Measurements from ENCODE around the gene CABP4. TPM values are rescaled to one million over a fixed set of nuclear protein-coding genes. Genes with fewer than 3 reads are reported as not detected.
A peak's percentile ranks its signal among the peaks of the same experiment; 100 is the strongest.

The CABP4 gene
- total RNA-seq, 1 experiment from 2014 or later: not detected

GRCh38 chr11:67491276-67492068 is 36.3 kb downstream of the CABP4 start:
- Histone ChIP-seq H3K36me3 (ENCODE audit: control insufficient read depth, insufficient read depth, low read length) (peaks cover 12% of the 10 kb centered on the region), H3K9me3 (no peaks in the 10 kb centered on the region), H3K4me3 (ENCODE audit: low read depth, low read length) (no peak overlapping the region), H3K4me1 (0 out of 2 replicates have a peak, but pooled peaks cover 5% of the 10 kb centered on the region), H3K27me3 (replicated peaks; ENCODE audit: control insufficient read depth, insufficient read depth, low read length) (no peaks in the 10 kb centered on the region)
- no TSS peak for BruUV-seq (replicated peaks)
- POLR2A ChIA-PET: no interaction called here
- intact Hi-C loops (cut with micrococcal nuclease; ENCODE audit: unreplicated experiment): no loop called here
- no peak overlapping the region for H3K4me3 Mint-ChIP-seq (ENCODE audit: unreplicated experiment)
- H3K27ac Mint-ChIP-seq (ENCODE audit: unreplicated experiment): no peak overlapping the region
- no peaks in the 10 kb centered on the region for H3K9me3 Mint-ChIP-seq (ENCODE audit: unreplicated experiment)
- H3K4me1 Mint-ChIP-seq (ENCODE audit: low read depth, unreplicated experiment): peaks cover 6% of the 10 kb centered on the region
- no peaks in the 10 kb centered on the region for H3K27me3 Mint-ChIP-seq (ENCODE audit: insufficient read depth, unreplicated experiment)
- no peak for TF ChIP-seq CTCF (IDR thresholded peaks at IDR 0.05; ENCODE audit: insufficient read depth in 1 of 2, low read depth in 1 of 2, low read length in 1 of 2, severe bottlenecking in 1 of 2, unreplicated experiment in 1 of 2)
- no peak for DNase-seq
- CTCF ChIA-PET: interaction anchor here (0.5 to 1.1 kb wide), 4 partner anchors 90 to 851 kb away, joined by 3 to 9 read pairs (median 5); partner anchors contain the start of genes PPP1CA and RAD9A
- peaks cover 70% of the 10 kb centered on the region for H3K36me3 Mint-ChIP-seq (ENCODE audit: insufficient read depth, unreplicated experiment)

DNA sequence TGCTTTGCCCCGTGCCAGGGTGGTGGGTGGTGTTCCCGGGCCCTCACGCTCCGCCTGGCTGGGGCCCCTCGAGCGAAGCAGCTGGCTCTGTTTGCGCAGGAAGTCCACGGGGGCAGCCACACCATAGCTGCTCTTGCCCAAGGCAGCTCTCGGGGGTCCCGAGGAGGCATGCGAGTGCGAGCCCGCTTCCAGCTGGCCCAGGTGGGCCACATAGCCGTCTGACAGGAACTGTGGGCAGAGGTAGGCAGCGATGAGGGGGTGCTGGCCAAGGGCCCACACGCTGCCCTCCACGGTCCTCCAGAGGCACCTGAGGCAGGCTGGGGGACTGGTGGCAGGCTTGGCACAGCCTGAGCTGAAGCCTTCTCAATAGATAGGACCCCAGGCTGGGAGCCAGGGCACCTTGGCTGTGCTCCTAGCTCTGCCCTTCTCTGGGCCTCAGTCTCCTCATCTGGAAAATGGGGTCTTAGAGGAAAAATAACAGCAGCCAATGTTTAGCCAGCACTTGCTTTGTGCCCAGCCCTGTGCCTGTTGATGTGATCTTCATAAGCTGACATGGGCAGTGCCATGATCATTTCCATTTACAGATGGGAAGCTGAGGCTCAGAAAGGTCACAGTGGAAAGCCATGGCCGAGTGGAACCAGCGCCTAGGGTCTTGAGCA is 37.0 kb downstream of the CABP4 start:
- Mint-ChIP-seq H3K36me3 (ENCODE audit: insufficient read depth, unreplicated experiment) (peaks cover 77% of the 10 kb centered on the region), H3K27me3 (ENCODE audit: insufficient read depth, unreplicated experiment) (no peaks in the 10 kb centered on the region), H3K27ac (ENCODE audit: unreplicated experiment) (no peak overlapping the region), H3K4me3 (ENCODE audit: unreplicated experiment) (no peak overlapping the region), H3K9me3 (ENCODE audit: unreplicated experiment) (no peaks in the 10 kb centered on the region), H3K4me1 (ENCODE audit: low read depth, unreplicated experiment) (peaks cover 6% of the 10 kb centered on the region)
- intact Hi-C loops (cut with micrococcal nuclease; ENCODE audit: unreplicated experiment): no loop called here
- no peak for DNase-seq
- H3K4me3 ChIP-seq (ENCODE audit: low read depth, low read length): no peak overlapping the region
- ChIA-PET POLR2A (interaction anchor here (1.2 kb wide), 1 partner anchor 72 kb away, joined by 6 read pairs; no protein-coding TSS in a partner anchor), CTCF (no interaction called here)
- no peaks in the 10 kb centered on the region for H3K27me3 ChIP-seq (replicated peaks; ENCODE audit: control insufficient read depth, insufficient read depth, low read length)
- no peaks in the 10 kb centered on the region for H3K9me3 ChIP-seq
- TF ChIP-seq CTCF (IDR thresholded peaks at IDR 0.05; ENCODE audit: insufficient read depth in 1 of 2, low read depth in 1 of 2, low read length in 1 of 2, severe bottlenecking in 1 of 2, unreplicated experiment in 1 of 2): no peak
- peaks cover 13% of the 10 kb centered on the region for H3K36me3 ChIP-seq (ENCODE audit: control insufficient read depth, insufficient read depth, low read length)
- H3K4me1 ChIP-seq: 0 out of 2 replicates have a peak, but pooled peaks cover 5% of the 10 kb centered on the region
- BruUV-seq (replicated peaks): no TSS peak

- H3K27ac Mint-ChIP-seq (ENCODE audit: unreplicated experiment): no peak overlapping the region
- Histone ChIP-seq H3K4me3 (ENCODE audit: low read depth, low read length) (no peak overlapping the region), H3K27me3 (replicated peaks; ENCODE audit: control insufficient read depth, insufficient read depth, low read length) (no peaks in the 10 kb centered on the region), H3K36me3 (ENCODE audit: control insufficient read depth, insufficient read depth, low read length) (peaks cover 12% of the 10 kb centered on the region), H3K9me3 (no peaks in the 10 kb centered on the region), H3K4me1 (0 out of 2 replicates have a peak, but pooled peaks cover 5% of the 10 kb centered on the region)
- BruUV-seq (replicated peaks): no TSS peak
- H3K36me3 Mint-ChIP-seq (ENCODE audit: insufficient read depth, unreplicated experiment): peaks cover 79% of the 10 kb centered on the region
- DNase-seq: peak in 1 of 2 experiments; percentile 54
- CTCF ChIA-PET: no interaction called here
- H3K9me3 Mint-ChIP-seq (ENCODE audit: unreplicated experiment): no peaks in the 10 kb centered on the region
- peaks cover 6% of the 10 kb centered on the region for H3K4me1 Mint-ChIP-seq (ENCODE audit: low read depth, unreplicated experiment)
- POLR2A ChIA-PET: interaction anchor here (1.2 kb wide), 1 partner anchor 72 kb away, joined by 6 read pairs; no protein-coding TSS in a partner anchor
- H3K27me3 Mint-ChIP-seq (ENCODE audit: insufficient read depth, unreplicated experiment): no peaks in the 10 kb centered on the region
- no peak for TF ChIP-seq CTCF (IDR thresholded peaks at IDR 0.05; ENCODE audit: insufficient read depth in 1 of 2, low read depth in 1 of 2, low read length in 1 of 2, severe bottlenecking in 1 of 2, unreplicated experiment in 1 of 2)
- intact Hi-C loops (cut with micrococcal nuclease; ENCODE audit: unreplicated experiment): no loop called here
- no peak overlapping the region for H3K4me3 Mint-ChIP-seq (ENCODE audit: unreplicated experiment)
Measured at GRCh38 chr11:67492801-67493547, 37.8 kb downstream of the CABP4 start.
